Activated CD4-positive, alpha-beta T cell treated with anti-CD3 and anti-CD28 coated beads for 4 hours (primary cell): ENCODE data around the gene TMC5.

Experiments used
- DNase-seq, 2 donors: peaks; one replicate each; pipeline ENCODE4 v3.0.0-alpha.2; 2020

The TMC5 gene

GRCh38 chr16:19468300-19468699 lies 50.6 kb downstream of the TMC5 start:
- DNase-seq: no peak

DNA sequence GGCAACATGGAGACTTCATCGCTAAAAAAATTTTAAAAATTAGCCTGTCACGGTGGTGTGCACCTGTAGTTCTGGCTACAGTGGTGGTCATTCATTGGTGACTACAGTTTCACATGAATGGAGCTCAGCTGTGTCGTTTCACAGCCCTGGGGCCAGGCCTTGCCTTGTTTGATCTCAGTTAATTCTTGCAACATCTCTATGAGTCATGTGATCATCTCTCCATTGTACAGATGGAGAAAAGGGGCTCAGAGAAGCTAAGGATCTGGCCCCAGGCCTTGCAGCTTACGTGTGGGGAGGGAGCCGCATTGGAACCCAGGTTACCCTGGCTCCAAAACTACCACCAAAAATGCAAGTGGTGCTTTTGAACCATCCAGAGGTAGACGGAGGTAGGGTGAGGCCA lies 54.8 kb downstream of the TMC5 start:
- no peak for DNase-seq

- no peak for DNase-seq
Observed at GRCh38 chr16:19474617-19475016, 56.9 kb downstream of the TMC5 start.

DNA sequence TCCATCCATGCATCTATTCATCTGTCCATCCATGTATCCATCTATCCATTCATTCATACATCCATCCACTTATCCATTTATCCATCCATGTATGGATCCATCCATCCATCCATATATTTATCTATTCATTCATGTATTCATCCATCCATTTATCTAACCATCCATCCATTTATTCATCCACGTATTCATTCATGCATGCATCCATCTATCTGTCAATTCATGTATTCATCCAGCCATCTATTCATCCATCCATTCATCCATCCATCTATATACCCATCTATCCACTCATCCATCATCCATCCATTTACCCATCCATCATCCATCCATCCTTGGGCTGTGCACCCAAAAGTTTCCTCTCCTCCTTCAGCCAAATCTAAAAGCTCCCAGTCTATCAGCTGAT lies 60.8 kb downstream of the TMC5 start:
- no peak for DNase-seq

- no peak for DNase-seq
Observed at GRCh38 chr16:19479302-19479721, 61.6 kb downstream of the TMC5 start.

DNA sequence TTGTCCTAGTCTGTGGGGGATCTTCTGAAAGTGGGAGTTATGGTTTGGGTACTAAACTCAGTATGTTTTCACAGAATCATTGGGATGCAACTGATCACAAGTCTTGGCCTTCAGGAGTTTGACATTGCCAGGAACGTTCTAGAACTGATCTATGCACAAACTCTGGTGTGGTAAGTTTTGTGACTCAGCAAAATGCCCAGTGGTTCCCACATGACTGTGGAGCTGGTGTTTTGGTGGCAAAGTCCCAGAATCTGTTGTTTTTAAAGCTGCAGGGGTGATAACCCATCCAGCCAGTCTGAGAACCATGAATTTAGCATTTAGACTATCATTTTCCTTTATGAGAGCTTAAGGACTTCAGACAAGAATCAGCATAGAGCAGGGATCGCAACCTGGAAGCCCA lies 63.6 kb downstream of the TMC5 start:
- no peak for DNase-seq

- DNase-seq: no peak
Observed at GRCh38 chr16:19481769-19482168, 64.1 kb downstream of the TMC5 start.

DNA sequence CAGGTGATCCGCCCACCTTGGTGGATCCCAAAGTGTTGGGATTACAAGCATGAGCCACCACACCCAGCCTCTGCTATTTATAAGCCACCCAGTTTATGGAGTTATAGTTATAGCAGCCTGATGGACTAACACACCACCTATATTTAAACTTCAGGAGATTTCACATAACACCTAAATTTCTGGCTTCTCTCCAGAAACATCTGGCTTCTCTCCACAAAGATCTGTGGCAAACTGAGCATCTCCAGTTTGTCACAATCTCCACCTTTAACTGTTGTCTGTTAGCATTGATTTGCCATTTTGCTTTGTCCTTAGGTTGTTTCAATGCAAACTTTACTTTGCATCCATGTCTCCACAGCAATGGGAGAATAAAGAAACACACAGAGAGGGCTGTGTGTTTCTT lies 64.6 kb downstream of the TMC5 start:
- DNase-seq: no peak

DNA sequence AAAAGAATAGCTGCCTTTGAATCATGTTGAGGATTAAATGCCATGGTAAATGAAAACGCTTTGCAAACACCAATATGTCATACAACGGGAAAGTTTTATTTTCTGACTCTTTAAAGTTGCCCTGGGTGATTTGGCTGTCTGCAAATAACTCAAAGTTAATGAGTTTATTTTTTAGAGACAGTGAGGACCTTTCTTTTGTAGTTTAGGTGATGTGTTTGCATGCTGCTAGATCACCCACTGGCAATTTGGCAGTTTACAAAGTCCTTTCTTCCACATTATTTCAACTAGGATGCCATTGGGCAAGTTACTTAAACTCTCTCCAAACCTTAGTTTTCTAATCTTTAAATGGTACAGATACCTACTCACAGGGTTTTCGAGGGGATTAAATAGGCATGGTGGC lies 66.4 kb downstream of the TMC5 start:
- DNase-seq: no peak

DNA sequence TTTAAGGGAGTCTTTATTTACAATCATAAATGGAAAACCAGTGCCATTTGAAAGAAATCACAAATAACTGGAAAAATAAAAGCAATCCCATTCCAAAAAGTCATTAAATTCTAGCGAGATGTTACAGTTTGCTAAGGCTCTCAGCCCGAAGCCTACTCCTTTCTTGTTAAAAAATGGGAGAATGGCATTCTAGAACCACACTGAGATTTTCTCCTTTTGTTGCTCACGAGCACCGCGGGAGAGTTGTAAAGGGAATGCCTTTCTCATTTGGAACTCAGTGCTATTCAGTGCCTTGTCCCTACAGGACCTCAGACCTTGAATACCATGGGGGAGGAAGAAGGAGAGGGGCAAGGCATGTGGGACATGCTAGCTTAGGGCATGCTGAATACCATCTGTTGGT lies 67.9 kb downstream of the TMC5 start:
- no peak for DNase-seq

- no peak for DNase-seq
Observed at GRCh38 chr16:19486051-19486450, 68.4 kb downstream of the TMC5 start.

DNA sequence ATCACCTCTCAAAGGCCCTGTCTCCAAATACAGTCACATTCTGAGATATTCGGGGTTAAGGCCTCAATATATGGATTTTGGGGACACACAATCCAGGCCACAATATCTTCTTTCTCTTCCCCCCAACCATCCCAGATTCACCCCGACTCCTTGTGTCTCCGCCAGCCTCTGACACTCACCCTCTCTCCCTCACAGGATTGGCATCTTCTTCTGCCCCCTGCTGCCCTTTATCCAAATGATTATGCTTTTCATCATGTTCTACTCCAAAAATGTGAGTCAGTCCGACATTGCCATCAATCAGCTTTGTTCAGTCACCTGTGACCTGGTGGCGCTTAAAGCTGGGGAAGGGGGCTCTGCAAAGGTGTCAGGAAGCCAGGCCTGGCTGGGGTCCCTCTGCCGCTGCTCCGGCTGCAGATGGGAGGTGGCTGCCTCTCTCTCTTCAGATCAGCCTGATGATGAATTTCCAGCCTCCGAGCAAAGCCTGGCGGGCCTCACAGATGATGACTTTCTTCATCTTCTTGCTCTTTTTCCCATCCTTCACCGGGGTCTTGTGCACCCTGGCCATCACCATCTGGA lies 69.2 kb downstream of the TMC5 start:
- no peak for DNase-seq

GRCh38 chr16:19488213-19488640 lies 70.5 kb downstream of the TMC5 start:
- no peak for DNase-seq

GRCh38 chr16:19490619-19491018 lies 72.9 kb downstream of the TMC5 start:
- DNase-seq: no peak

DNA sequence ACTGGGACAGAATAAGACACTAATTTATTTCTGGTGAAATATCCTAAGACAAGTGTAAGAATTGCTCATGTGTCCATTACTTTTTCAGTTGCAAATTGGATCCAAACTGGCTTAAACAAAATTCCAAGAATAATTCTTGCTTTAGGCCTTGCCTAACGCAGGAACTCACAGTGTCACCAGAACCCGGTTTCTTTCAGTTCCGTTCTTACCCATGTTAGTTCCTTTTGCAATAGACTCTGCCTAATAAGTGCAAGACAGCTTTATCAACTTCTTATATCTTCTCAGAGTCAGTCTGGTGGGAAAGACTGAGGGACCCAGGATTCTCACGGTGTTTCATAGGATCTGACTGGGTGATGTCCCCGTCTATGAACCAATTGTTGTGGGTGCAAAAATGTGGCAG lies 79.5 kb downstream of the TMC5 start:
- DNase-seq: no peak

GRCh38 chr16:19499006-19499405 lies 81.3 kb downstream of the TMC5 start:
- no peak for DNase-seq

- no peak for DNase-seq
Observed at GRCh38 chr16:19499481-19499880, 81.8 kb downstream of the TMC5 start.

GRCh38 chr16:19502395-19503131 lies 84.9 kb downstream of the TMC5 start:
- peak; percentile 59 for DNase-seq

- DNase-seq: no peak
Observed at GRCh38 chr16:19503461-19504075, 85.9 kb downstream of the TMC5 start.

- DNase-seq: no peak
Observed at GRCh38 chr16:19505600-19506303, 88.1 kb downstream of the TMC5 start.

DNA sequence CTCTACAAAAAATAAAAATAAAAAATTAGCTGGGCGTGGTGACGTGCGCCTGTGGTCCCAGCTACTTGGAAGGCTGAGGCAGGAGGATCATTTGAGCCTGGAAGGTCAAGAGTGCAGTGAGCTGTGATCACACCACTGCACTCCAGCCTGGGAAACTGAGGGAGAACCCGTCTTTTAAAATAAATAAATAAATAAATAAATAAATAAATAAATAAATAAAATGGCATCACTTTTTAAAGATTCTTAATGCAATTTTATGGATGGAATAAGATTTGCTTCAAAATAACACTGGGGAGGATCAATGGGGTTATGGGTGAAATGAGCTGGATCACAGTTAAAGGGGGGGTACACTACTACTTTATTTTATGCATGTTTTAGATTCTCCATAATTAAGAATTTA lies 89.3 kb downstream of the TMC5 start:
- no peak for DNase-seq

- no peak for DNase-seq
Observed at GRCh38 chr16:19507867-19508266, 90.2 kb downstream of the TMC5 start.

DNA sequence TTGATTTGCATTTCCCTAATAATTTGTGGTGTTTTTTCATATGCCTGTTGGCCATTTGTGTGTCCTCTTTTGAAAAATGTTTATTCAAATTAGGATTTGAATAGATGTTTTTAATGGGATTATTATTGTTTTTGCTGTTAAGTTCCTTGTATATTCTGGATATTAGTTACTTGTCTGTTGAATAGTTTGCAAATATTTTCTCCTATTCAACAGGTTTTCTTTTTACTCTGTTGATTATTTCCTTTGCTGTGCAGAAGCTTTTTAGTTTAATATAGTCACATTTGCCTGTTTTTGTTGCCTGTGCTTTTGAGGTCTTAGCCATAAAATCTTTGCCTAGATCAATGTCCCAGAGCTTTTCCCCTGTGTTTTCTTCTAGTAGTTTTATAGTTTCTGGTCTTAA lies 94.6 kb downstream of the TMC5 start:
- no peak for DNase-seq
